ENCODE data around the gene LILRB5.
A peak's percentile ranks its signal among the peaks of the same experiment; 100 is the strongest.
"Not testable (repeated sequence)": the region's sequence is repeated elsewhere in the genome, so short reads cannot be mapped to it uniquely, and the experiment has no call there.

Gene LILRB5

GRCh38 chr19:54216869-54217268, 40.2 kb downstream of the LILRB5 start:
- TF ChIP-seq CTCF (conservative IDR thresholded peaks at IDR 0.05; ENCODE audit: low read depth, low read length) = no peak
- no peak overlapping the region for H3K4me3 ChIP-seq (ENCODE audit: low read length)
- no peak for DNase-seq (ENCODE audit: low read depth)

GRCh38 chr19:54214734-54215133, 42.3 kb downstream of the LILRB5 start:
- H3K4me3 ChIP-seq (ENCODE audit: low read length); DNase-seq (ENCODE audit: low read depth): not testable (repeated sequence)

GRCh38 chr19:54214217-54214616, 42.9 kb downstream of the LILRB5 start:
- H3K4me3 ChIP-seq (ENCODE audit: low read length); DNase-seq (ENCODE audit: low read depth): not testable (repeated sequence)

GRCh38 chr19:54211235-54211634, 45.8 kb downstream of the LILRB5 start:
- no peak overlapping the region for H3K4me3 ChIP-seq (ENCODE audit: low read length)
- no peak for DNase-seq (ENCODE audit: low read depth)
- TF ChIP-seq CTCF (conservative IDR thresholded peaks at IDR 0.05; ENCODE audit: low read depth, low read length) = no peak

- H3K4me3 ChIP-seq (ENCODE audit: low read length) = no peak overlapping the region
- peak; percentile 92 for DNase-seq (ENCODE audit: low read depth)
- TF ChIP-seq CTCF (conservative IDR thresholded peaks at IDR 0.05; ENCODE audit: low read depth, low read length) = no peak
These were observed 47.1 kb downstream of the LILRB5 start for GRCh38 chr19:54209811-54210494.

- no peak for TF ChIP-seq CTCF (conservative IDR thresholded peaks at IDR 0.05; ENCODE audit: low read depth, low read length)
- DNase-seq (ENCODE audit: low read depth) = no peak
- H3K4me3 ChIP-seq (ENCODE audit: low read length) = no peak overlapping the region
These were observed 47.8 kb downstream of the LILRB5 start for GRCh38 chr19:54209058-54209810.

GRCh38 chr19:54208784-54209057, 48.4 kb downstream of the LILRB5 start:
- no peak for DNase-seq (ENCODE audit: low read depth)
- no peak overlapping the region for H3K4me3 ChIP-seq (ENCODE audit: low read length)
- no peak for TF ChIP-seq CTCF (conservative IDR thresholded peaks at IDR 0.05; ENCODE audit: low read depth, low read length)

GRCh38 chr19:54207983-54208783, 48.9 kb downstream of the LILRB5 start:
- no peak for TF ChIP-seq CTCF (conservative IDR thresholded peaks at IDR 0.05; ENCODE audit: low read depth, low read length)
- no peak overlapping the region for H3K4me3 ChIP-seq (ENCODE audit: low read length)
- no peak for DNase-seq (ENCODE audit: low read depth)

All from retinal pigment epithelial cell (primary cell).